Type B pancreatic cell (in vitro differentiated cells): ENCODE results near the gene RAPGEFL1. TPM values are rescaled to one million over a fixed set of nuclear protein-coding genes. Genes with fewer than 3 reads are reported as not detected.

Experiments used
- DNase-seq: peaks from one replicate; pipeline ENCODE4 v3.0.0; 2021; ENCODE audit warnings: mixed read lengths; ENCODE audit not compliant: unreplicated experiment; ENCODE audit errors: extremely low spot score
- H3K27ac Mint-ChIP-seq: 2 replicates; pipeline ENCODE4 v1.8.0; 2021; ENCODE audit warnings: mild to moderate bottlenecking, mixed read lengths
- H3K27me3 Mint-ChIP-seq: 2 replicates; pipeline ENCODE4 v1.8.0; 2021; ENCODE audit warnings: mixed read lengths
- H3K36me3 Mint-ChIP-seq: 2 replicates; pipeline ENCODE4 v1.8.0; 2021; ENCODE audit warnings: mixed read lengths
- H3K4me1 Mint-ChIP-seq: one replicate; pipeline ENCODE4 v1.8.0; 2021; ENCODE audit warnings: mixed read lengths; ENCODE audit not compliant: unreplicated experiment
- H3K4me3 Mint-ChIP-seq: 2 replicates; pipeline ENCODE4 v1.8.0; 2021; ENCODE audit warnings: mild to moderate bottlenecking, mixed read lengths
- H3K9me3 Mint-ChIP-seq: 2 replicates; pipeline ENCODE4 v1.8.0; 2021; ENCODE audit warnings: mixed read lengths
- total RNA-seq: library from RNA; stranded (reverse); gene quantifications from 2 replicates; pipeline ENCODE4 v1.2.1, GENCODE V29; 2021; ENCODE audit warnings: low replicate concordance
- TF ChIP-seq, protein P1 (sequence below): fragments of 200-600 bp; sonication (generic); conservative IDR thresholded peaks from 2 replicates; pipeline ENCODE4 v1.5.0; 2021; ENCODE audit warnings: antibody characterized with exemption, mild to moderate bottlenecking

RAPGEFL1 gene
- total RNA-seq, 1 donor from 2014 or later: 18.6 TPM

- Mint-ChIP-seq H3K36me3 (peaks cover 26% of the 10 kb centered on the region), H3K4me3 (no peak overlapping the region), H3K4me1 (peaks cover 21% of the 10 kb centered on the region), H3K27me3 (no peaks in the 10 kb centered on the region), H3K27ac (no peak overlapping the region), H3K9me3 (no peaks in the 10 kb centered on the region)
- TF ChIP-seq, protein P1, sequence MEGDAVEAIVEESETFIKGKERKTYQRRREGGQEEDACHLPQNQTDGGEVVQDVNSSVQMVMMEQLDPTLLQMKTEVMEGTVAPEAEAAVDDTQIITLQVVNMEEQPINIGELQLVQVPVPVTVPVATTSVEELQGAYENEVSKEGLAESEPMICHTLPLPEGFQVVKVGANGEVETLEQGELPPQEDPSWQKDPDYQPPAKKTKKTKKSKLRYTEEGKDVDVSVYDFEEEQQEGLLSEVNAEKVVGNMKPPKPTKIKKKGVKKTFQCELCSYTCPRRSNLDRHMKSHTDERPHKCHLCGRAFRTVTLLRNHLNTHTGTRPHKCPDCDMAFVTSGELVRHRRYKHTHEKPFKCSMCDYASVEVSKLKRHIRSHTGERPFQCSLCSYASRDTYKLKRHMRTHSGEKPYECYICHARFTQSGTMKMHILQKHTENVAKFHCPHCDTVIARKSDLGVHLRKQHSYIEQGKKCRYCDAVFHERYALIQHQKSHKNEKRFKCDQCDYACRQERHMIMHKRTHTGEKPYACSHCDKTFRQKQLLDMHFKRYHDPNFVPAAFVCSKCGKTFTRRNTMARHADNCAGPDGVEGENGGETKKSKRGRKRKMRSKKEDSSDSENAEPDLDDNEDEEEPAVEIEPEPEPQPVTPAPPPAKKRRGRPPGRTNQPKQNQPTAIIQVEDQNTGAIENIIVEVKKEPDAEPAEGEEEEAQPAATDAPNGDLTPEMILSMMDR: no peak
- DNase-seq: no peak
Observed at GRCh38 chr17:40174514-40174913, 2.8 kb upstream of the RAPGEFL1 start.

DNA sequence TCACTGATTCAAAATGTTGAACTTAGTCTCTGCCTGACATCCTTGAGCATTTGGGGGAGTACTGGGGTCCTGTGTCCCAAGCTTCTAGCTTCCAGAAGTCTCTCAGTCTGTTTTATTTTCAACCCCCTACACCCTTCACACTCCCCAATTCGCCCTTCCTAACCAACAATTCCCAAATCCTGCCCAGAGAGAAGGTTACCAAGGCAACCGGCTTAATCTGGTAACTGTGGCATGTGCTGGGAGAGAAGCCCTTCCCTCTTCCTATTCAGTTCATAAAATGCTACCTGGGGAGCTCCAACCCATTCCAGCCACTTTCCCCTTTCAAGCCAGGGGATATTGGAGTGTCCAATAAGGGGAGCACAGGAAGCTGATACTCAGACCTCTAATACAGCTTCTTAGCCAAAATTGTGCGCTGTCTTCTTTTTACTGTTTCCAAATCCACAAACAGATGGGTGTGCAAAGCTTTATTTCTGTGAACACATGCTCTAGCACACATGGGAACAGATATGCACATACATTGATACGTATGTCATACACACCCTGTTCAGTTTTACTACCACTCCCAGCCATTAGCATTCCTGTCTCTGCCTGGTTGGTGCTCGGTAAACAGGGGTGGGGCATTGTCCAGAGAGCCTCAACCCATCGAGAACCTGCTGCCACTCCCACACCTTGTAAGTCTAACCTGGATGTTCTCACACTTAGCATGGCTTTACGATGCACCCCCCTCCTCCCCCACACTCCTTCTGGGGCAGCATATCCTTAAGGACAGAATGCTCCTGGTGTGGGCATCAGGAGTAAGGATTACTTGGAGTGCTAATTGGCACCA, 1.1 kb upstream of the RAPGEFL1 start:
- TF ChIP-seq, protein P1: no peak
- H3K4me1 Mint-ChIP-seq: peaks cover 31% of the 10 kb centered on the region
- H3K9me3 Mint-ChIP-seq: no peaks in the 10 kb centered on the region
- H3K27ac Mint-ChIP-seq: peak overlapping the region; percentile 95
- peak overlapping the region; percentile 80 for H3K4me3 Mint-ChIP-seq
- DNase-seq: no peak
- peaks cover 26% of the 10 kb centered on the region for H3K36me3 Mint-ChIP-seq
- peaks cover 3% of the 10 kb centered on the region for H3K27me3 Mint-ChIP-seq

GRCh38 chr17:40176754-40177110, 538 bp upstream of the RAPGEFL1 start:
- DNase-seq: no peak
- H3K27ac Mint-ChIP-seq: peak overlapping the region; percentile 95
- H3K9me3 Mint-ChIP-seq: no peaks in the 10 kb centered on the region

GRCh38 chr17:40178021-40178601, 841 bp downstream of the RAPGEFL1 start:
- no peaks in the 10 kb centered on the region for H3K9me3 Mint-ChIP-seq
- DNase-seq: no peak
- peaks cover 31% of the 10 kb centered on the region for H3K4me1 Mint-ChIP-seq
- peaks cover 3% of the 10 kb centered on the region for H3K27me3 Mint-ChIP-seq
- H3K4me3 Mint-ChIP-seq: peak overlapping the region; percentile 80
- TF ChIP-seq, protein P1: no peak
- H3K36me3 Mint-ChIP-seq: peaks cover 18% of the 10 kb centered on the region
- H3K27ac Mint-ChIP-seq: no peak overlapping the region

More at GRCh38 chr17:40176754-40177110, 538 bp upstream of the RAPGEFL1 start:
- Mint-ChIP-seq H3K4me3 (peak overlapping the region; percentile 80), H3K4me1 (peaks cover 31% of the 10 kb centered on the region), H3K27me3 (peaks cover 3% of the 10 kb centered on the region), H3K36me3 (peaks cover 26% of the 10 kb centered on the region)
- TF ChIP-seq, protein P1: no peak

GRCh38 chr17:40178660-40179059, 1.4 kb downstream of the RAPGEFL1 start:
- H3K27ac Mint-ChIP-seq: no peak overlapping the region
- H3K27me3 Mint-ChIP-seq: peaks cover 3% of the 10 kb centered on the region
- no peaks in the 10 kb centered on the region for H3K9me3 Mint-ChIP-seq
- peaks cover 31% of the 10 kb centered on the region for H3K4me1 Mint-ChIP-seq
- DNase-seq: no peak
- TF ChIP-seq, protein P1: no peak
- peak overlapping the region; percentile 80 for H3K4me3 Mint-ChIP-seq
- H3K36me3 Mint-ChIP-seq: peaks cover 13% of the 10 kb centered on the region
